GM11168 (cell line): ENCODE measurements around the gene TCF7L2.

ENCODE experiments used
- in situ Hi-C: fragments of 300-500 bp; cut with MboI; formaldehyde crosslinking; loops from one replicate; pipeline ENCODE4 v1.12.0; 2022; ENCODE audit warnings: low sequenced_read_pairs; ENCODE audit not compliant: unreplicated experiment

The TCF7L2 gene

DNA sequence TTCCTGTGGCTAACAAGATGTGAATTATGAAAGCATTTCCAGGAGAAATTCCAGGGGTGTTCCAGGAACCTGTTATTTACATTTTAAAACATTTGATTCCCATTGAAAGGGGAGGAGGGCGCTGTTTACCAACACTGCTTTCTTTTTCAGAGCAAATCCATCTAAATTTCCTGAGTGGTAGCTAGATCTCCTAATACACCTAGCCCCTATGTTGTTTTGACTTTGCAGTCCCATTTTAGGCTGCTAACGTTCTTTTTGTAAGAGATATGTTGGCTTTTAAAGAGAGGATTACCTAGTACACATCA lies 130.8 kb downstream of the TCF7L2 start:
- in situ Hi-C loops, result no loop called here

DNA sequence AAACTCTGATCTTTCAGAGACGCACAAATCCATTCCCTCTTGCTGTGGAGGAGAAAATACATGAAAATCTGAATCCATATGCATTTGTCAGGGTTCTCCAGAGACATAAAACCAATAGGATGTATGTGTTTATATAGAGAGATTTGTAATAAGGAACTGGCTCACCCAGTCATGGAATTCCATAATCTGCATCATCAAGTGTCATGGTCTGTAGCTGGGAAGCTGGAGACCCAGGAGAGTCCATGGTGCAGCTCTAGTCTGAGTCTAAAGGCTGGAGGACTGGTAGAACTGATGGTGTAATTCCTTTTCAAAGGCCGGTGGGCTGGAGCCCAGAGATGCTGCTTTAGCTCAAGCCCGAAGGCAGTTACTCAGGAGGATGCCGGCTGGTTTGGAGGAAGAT lies 134.0 kb downstream of the TCF7L2 start:
- in situ Hi-C loops, result no loop called here

DNA sequence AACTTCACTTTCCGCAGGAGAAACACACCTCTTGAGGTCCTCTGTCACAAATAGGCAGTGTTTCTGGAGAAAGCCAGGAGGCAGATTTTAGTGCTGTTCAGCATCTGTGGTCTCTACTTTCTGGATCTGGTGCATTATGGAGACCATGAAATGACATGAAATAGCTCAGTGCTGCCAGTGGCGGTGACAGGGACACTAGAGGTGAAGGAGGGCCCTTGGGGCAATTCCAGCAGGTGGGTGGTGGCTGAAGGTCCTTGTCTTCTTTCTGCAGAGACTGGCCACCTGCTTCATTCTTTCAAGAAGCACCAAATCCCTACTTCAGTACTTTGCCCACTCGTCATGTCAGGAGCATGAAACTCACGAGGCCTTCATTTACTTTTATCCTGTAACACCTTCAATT lies 135.7 kb downstream of the TCF7L2 start:
- in situ Hi-C loops, result no loop called here

DNA sequence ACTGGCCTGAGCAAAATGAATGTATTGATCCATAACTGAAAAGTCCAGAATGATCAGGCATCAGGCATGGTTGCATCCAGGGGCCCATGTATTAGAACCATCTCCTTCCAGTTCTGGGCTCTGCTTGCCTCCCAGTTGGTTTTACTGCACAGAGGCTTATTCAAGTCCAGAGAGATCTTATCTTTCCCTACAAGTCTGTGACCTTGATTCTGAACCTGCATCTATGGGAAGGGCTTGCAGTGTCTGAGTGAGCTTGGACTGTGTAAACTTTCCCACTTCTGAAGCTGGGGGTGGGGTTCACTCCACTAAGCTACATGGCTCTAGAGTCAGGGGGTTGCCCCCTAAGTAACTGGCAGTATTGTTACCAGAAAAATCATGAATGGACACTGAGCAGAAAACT lies 136.2 kb downstream of the TCF7L2 start:
- in situ Hi-C loops, result no loop called here

DNA sequence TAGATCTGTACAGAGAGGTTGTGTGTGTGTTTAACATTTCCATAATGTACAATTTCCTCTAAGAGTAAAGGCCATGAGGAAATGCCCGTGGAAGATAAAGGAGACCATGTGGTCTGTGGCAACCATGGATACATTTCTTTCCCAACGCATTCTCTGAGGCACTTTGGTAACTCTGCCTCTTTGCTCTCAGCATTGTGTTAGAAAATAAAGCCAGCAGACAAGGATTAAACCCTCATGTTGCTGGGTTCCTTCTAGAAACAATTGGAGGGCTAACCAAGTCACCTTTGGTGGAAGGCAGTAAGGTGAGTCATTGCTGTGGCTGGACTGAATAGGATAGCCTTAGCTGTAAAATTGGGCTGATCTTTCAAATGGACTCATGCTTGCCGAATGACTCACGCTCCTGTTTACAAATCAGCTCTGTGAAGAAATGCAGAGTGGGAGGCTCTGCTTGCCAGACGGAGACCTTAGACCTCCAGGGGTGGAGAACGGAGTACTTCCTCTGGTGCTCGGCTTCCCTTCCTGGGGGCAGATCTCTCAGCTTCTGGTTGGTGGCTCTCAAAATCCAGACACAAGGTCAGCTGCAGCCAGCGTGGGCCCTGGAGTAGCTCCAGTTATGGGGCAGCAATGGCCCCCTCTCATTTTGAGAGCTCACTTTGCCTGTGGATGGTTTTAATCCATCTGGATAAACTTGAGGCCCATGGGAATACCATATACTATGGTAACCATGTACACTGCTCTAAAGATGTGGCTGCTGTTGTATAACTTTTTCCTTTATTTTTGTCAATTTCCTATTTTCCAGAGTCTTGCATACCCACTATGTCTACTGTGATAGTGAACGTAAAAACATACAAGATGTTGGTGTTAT lies 137.3 kb downstream of the TCF7L2 start:
- in situ Hi-C loops, result no loop called here

DNA sequence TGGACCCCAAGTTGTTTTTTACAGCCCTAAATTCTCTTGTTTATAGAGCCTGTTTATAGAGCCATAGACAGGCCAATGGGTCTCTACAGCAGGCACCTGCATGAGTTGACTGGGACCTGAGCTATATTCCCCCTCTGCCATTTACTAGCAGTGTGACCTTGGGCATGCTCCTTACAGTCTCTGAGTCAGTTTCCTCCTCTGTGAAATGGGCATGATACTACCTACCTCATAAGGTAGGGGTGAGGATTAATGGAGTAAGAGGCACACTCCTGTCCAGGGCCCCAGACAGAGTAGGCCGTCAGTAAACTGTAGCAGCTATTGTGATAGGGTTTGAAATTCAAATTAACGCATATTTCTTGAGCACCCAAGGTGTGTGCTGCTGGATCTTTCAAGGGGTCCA lies 138.1 kb downstream of the TCF7L2 start:
- in situ Hi-C loops, result no loop called here

DNA sequence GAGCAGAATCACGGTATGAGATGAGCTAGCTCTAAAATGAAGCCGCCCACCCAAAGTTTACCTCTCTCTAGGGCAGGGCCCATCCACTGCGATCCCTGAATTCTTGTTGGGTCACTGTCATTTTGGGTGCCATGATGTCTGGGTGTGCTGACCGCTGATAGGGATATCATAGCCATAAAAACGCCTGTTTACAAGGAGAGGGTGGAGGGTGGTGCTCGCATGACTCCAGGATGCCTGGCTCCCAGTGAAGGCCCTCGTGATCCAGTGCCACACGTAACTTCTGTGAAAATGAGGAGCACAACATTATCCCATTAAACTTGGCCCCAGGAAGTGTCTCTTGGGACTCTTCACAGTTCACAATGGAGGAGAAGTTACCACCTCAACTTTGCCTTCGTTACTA lies 139.5 kb downstream of the TCF7L2 start:
- in situ Hi-C loops, result no loop called here

DNA sequence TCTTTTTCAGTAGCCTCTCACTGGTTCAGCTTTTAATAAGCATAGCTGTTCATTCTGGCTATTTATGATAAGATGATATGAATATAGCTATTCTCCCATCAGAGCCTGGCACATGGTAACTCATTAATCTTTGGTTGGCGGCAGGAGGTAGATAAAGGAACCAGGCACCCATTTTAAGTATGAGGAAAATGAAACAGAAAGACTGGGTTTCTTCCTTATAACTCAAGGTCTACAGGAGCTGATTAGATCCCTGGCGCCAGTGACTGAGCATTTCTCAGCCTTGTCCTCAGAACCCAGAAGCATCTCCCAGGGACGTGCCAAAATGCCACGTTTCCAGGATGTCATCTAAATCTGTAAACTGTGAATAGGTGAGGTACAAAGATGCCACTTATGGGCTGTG lies 141.9 kb downstream of the TCF7L2 start:
- in situ Hi-C loops, result no loop called here

DNA sequence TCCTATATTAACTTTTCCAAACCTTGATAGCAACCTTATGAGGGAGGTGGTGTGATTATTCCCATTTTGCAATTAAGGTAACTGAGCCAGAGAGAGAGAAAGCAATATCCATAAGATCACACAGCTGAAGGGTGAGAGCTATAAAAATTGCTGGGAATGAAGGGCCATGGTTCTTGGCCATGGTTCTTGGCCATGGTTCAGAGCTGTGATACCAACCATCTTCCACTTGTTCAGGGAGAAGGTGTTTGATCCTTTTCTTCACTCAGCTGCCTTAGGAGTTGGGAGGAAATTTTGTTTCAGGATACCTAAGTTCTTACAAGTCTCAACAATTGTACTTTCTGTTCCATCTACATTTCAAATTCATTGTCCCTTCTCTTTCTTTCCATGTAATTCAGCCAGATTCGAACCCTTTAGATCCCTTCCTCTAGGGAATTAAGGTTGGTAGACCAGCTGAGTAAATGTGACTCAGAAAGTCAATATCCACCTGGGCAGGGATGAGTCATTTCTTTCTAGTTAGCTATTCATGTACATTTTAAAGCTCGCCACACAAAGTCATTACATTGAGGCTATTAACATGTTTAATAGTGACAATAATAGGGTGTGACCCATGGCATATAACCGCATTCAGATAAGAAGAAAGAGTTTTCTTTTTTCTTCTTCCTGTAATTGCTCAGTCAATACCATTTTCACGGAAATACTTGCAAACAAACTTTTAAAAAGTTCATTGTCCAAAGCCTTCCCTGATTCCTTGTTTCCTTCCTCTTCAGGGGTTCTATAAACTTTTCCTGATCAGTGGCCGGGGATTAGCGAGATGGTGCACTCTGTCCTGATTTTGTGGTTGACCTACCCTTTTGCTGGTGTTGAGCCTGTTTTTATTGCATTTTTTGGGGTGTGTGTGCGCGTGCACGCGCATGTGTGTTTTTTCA lies 143.4 kb downstream of the TCF7L2 start:
- in situ Hi-C loops, result no loop called here

DNA sequence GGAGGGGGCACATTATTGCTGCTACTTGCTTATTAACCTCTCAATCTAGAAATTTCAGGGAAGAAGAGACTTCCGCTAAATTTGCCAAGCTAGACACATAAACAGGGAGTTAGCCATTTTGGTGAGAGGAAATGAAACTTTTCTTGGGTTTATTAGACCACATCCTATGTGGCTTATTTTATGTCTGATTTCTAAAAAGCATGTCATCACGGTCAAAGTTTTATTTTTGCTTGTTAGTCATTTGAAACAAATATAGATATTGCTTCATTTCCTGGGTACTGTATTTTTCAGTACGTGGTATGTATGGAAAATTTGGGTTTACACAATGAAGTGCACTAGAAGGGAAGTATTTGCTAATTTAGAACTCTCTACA lies 144.1 kb downstream of the TCF7L2 start:
- in situ Hi-C loops, result no loop called here

DNA sequence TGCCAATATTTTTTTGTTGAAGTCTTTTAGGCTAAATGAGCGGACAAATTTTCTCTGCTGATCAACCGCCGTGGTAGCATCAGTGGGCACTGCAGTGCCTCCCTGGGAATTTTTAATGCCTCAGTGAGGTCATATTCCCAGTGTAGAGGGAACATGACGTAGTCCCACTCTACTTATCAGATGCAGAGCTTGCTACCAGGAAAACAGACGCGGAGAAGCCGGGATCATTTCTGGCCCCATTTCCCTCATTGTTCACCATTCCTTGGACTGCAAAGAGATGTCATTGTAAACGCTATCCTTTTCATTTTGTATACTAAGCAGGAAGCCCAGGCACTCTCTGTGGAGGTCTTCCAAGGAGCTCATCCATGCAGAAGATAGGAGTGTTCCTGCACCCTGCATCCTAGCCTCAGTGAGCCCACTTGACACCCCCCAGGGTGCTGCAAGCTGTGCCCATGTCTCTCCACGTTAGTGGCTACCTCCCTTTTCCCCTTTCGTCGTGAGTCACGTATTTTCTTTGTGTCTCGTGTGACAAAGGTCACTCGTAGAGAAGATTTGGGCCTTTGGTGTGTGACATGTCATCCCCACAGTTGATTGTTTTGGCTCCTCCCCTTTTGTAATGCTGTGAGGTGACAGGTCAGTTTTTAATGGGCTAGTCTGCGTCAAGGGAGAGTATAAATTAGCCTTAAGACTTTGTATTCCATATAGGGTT lies 145.5 kb downstream of the TCF7L2 start:
- in situ Hi-C loops, result no loop called here

DNA sequence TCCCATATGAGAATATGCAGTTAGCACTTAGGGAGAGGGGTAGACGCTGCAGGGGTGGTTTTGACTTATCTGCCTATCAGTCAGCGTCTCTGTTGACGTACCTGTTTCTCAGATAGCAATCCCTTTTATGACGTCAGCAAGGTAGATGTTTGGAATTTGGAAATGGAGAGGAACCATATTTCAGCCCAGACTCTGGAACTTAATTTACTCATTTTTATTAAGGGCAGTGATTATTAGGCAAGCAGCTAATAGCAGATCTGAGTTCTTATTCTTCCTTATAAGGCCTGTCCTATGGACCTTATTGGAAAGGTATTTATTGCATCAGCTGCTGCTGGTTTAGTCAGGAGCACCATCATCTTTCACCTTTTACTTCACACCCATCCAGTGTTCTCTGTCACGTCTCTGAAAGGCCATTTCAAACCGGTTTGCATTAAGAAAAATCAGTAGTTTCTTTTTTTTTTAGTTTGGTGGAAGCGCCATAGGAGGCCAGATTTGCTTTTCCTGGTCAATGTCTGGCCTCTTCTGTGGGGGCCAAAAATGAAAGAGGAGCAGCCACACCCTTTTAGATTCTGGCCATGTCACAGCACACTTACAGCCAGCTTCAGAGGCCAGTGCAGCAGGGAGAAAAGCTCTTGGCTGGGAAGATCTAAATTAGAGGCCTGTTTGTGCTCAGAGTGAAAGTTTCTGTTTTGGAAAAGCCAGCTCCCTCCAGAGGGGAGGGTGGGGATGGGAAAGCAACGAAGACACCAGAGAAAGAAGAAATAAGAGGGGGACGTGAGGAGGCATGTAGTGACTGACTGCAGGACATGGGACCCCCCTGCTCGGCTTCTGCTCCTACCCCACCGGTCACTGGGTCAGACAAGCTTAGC lies 146.3 kb downstream of the TCF7L2 start:
- in situ Hi-C loops, result no loop called here

DNA sequence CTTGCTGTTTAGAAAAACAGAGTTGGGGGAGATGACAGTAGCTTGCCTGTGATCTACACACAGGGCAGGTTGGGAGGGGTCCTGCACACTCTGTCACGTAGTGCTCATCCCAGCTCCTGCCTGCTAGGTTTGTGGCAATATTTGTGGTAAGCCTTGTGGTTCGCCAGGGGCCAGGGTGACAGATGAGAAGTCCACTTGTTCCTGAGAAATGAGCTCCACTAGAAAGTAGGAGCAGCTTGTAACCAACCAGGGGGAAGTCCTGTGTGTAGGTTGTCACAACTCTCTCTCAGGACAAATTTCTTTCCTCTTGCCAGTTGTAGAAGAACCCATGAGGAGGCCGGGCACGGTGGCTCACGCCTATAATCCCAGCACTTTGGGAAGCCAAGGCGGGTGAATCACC lies 147.0 kb downstream of the TCF7L2 start:
- in situ Hi-C loops, result no loop called here

DNA sequence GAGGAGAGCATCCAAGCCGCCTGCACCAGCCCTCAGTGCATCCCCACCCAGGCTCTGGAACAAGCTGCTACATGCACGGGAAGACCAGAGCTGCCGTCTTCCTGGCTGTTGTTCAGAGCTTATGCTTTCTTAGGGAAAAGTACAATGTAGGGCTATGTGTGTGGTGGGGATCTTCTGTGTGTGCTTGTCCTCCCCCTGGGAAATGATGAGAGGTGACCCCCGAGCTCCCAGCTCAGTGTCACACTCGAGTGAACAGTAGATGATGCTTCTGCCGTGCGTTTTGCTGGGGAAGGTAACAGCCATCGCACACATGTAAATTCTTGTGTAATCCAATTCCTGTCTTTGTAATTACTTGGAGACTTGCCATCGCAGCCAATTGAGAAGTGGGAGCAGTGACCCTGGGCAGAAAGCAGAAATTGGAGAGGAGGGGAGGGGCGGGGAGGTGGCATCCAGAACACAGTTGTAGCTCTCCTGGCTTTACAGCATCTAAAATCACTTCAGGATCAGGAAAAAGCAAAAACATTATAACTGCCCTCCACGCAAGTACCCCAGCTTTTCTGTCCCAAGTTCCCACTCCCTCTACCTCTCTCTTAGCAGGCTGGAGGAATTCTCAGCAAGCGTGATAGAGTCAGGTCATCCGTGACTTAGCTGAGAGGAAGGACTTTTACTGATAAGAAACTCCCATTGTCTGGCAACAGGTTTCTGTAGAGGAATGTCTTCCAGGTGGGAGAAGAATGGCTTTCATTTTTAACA lies 149.6 kb downstream of the TCF7L2 start:
- in situ Hi-C loops, result no loop called here

DNA sequence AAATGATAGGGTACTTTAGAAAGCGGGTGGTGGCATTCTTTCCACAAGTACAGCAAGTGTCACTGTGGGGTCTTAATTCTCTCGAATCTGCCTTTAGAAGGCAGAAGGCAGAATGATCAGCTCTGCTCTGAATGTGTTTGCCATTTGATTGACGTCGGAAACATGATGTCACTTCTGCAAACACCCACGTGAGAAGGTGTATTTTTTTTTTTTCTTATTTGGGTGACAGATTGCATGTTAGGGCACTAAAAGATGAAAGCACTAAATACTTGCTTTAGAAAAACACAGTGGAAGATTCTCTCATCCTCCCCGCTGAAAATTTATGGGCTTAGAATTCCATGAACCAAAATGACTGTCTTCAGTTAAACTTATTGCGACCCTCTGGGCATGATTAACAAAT lies 150.2 kb downstream of the TCF7L2 start:
- in situ Hi-C loops, result no loop called here

DNA sequence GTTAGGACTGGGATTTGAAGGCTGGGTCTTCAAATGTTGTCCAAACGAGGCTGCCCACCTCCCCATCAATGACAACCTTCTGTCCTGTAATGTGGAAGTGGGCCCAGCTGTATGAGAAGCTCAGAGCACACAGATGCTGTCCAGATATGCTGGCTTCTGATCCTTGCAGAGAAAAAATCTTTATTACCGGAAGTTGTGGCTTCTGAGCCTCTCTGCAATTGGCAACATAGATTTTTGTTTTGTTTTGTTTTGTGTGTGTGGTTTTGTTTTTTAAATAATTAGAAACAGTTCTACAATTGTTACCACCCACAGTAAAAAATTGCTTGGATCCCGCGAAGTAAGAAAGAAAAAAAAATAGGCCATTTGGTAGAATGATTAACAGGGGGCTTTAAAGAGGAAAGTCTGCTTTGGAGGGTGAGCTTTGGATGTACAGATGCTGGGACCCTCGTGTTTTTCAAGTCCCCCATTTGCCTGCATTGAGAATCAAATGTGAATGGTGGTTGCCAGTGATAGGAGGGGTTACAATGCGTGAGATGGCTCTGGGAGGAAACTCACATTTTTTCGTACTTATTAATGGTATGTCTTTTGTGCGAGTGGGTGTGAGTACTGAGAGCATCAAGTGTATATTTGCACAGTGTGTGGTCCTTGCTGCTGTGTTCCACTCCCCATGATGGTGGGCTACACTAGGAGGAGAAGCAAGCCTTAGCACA lies 153.2 kb downstream of the TCF7L2 start:
- in situ Hi-C loops, result no loop called here

DNA sequence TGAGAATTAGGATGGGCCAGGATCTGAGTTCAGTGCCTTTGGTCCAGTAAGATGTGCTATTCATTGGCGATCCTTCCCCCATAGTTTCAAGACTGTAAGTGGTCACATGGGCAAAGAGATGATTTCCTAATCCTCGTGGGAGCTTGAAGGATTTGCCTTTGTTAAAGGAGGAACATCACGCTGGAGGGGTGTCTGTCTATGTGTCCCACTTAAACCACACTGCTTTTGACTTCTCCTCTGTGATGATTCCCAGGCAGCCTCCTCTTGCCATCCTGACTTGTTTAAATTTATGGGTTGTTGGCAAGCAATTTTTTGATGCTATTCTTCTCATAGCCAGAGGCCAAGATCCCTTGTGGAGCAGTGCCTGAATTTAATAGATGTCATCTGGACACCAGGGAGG lies 154.0 kb downstream of the TCF7L2 start:
- in situ Hi-C loops, result no loop called here

DNA sequence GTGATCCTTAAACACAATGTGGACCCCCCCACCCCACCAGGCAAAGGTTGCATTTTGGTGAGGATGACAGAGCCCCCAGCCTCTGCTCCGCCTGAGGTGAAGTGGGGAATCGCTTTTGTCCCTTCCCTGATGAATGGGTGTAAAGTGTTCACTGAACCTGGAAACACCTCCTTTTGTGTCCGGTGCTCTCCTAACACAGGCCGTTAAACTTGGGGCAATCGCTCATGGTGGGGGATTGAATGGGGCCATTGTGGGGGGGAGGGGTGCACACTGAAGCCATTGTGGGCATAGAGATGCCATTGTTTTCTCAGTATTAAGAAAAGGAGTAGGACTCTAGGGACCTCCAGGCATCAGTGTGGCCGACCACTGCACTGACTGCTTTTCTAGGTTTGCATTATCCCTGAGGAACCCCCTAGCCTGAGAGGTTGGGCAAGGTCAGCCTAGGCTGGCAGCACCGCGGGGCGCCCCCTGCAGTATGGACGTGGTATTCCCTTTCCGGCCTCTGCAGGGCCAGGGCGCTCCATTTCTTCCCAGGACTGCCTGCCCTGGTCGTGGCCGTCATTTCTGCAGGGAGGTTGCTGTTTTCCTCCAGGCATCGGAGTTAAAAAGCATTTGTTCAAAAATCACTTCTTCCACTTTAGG lies 158.3 kb downstream of the TCF7L2 start:
- in situ Hi-C loops, result no loop called here
